ENCODE measurements around the gene GMPPA.
A peak's percentile ranks its signal among the peaks of the same experiment; 100 is the strongest.

Gene GMPPA

DNA sequence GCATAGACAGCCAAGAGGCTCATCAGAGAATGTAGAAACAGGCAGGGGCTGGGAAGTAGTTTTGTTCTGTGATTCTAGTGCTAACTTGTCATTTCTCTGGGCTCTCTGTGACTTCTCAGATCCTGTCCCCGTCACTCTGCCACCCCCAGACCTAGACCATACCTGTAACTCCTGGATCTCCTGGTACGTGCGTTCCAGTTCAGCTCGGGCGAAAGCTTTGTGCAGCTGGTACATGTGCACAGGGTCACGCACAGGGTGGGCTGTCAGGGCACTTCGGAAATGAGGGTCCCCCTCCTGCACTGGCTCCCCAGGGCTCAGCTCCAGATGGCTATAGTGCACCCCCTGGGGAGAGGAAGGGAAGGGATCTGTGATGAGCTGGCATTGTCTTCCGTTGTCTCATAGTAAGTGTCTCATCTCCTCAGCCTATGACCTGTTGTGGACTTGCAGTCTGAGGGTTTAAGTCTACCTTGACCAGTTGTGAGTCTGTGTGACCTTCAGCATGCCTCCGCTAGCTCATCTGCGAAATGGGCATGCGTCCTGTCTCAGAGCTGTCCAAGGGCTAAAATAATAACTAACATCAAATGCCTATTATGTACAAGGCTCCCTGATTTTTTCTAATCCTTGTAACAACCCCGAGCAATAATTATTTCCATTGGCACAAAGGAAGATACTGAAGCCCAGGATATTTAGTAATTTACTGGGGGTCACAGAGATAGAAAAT lies 42.3 kb downstream of the GMPPA start:
- no peak for DNase-seq

DNA sequence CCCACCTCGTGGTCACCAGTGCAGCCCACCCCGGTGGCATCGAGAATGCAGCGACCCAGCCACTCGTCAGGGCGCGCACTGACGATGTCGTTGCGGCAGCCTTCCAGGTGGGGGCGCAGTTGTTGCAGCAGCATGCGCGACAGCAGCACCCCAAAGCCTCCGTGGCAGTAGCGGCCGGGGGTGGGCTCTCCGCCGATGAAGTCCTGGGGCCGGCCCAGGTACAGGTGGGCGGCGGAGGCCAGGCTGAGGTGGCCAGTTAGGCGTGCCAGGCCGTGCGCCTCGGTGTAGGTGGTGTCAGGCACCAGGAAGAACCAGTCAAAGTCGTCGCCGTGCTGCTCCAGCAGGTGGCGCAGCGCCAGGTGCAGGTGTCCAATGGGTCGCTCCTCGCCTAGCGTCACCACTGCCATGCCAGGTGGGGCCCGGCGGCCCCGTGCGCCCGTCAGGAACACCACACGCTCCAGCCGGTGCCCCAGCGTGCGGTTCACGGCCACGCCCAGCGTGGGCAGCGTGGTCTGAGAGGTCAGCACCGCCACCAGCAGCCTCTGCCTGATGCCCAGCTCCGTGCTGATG lies 43.0 kb downstream of the GMPPA start:
- peak; percentile 95 for DNase-seq

DNA sequence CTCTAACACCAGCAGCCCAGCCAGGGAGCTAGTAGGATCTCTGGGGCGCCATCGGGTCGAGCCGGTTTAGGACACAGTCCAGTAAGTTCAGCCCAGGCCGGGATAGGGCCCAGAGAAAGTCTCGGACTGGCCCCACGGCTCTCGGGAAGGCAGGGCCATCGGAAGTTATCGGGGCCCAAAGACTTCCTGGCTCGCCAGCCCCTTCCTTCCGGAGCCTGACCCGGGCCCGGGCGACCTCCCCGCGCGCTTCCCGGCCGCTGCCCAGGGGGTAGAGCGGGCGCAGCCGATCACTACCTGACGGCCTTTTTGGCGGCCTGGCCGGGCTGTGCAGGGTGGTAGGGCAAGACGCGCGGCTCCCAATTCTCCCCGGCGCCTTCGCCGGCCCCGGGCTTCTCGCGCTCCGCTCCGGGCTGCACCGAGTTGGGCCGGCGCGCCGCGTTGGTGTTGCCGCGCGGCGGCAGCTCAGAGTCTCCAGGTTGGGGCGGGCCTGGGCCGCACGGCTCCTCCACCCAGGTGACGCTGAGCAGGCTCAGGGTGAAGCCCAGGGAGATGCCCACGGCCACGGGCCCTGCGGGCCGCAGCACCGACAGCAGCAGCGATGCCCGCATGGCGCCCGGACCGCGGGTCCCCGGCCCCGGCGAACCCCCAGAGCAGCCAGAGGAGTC lies 44.4 kb downstream of the GMPPA start:
- no peak for DNase-seq

DNA sequence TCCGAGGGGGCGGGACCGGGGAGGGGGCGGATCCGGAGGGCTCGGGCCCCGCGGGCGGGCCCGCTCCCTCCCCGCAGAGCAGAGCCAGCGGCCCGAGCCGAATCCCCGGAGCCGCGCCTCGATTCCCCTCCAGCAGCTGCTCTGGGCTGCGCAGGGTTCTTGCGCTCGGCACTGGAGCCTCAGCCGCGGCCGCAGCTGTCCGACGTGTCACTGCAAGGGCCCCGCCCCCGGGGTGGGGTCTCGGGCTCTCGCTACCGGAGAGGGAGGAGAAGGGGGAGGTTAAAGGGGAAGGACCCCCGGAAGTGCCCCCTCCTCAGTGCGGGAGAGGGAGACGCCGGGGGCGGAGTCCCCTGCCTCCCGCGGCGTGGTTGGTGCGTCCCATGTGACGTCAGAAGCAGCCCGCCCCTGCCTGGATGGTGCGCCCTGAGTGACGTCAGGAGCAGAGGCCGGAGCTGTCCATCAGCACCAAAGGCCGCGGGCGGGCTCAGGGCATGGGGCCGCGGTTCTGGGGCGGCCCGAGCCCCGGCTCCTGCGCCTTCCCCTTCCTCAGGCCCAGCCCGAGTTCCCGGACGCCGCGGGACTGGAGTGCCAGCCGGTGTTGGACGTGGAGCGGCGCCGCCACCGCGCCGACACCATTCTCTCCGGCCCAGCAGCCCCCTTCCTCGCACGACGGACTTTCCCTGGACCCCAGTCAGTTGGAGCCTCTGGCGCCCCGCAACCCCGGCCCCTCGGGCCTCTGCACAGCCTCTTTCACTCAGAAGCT lies 45.1 kb downstream of the GMPPA start, which contains the start of the genes CHPF and TMEM198:
CHPF (minus strand) TSS at position 214 of the 763 bp plus-strand sequence. CDS start 271 bp downstream, outside the sequence.
TMEM198 (plus strand) TSS at position 433 of the 763 bp plus-strand sequence. CDS start 700 bp downstream, outside the sequence.
- peak; percentile 97 for DNase-seq

DNA sequence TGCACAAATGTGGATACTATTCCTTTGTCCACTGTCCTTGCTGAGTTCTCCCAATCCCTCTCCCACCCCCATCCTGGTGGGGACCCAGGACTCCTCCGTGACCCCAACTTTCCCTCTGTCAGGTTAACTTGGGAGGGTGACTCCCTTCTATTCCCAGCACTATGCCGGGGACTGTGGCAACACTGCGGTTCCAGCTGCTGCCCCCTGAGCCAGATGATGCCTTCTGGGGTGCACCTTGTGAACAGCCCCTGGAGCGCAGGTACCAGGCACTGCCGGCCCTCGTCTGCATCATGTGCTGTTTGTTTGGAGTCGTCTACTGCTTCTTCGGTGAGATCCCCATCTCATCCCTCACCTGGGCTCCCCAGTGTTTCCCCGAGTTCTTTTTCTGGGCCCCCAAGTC lies 45.9 kb downstream of the GMPPA start:
- no peak for DNase-seq

DNA sequence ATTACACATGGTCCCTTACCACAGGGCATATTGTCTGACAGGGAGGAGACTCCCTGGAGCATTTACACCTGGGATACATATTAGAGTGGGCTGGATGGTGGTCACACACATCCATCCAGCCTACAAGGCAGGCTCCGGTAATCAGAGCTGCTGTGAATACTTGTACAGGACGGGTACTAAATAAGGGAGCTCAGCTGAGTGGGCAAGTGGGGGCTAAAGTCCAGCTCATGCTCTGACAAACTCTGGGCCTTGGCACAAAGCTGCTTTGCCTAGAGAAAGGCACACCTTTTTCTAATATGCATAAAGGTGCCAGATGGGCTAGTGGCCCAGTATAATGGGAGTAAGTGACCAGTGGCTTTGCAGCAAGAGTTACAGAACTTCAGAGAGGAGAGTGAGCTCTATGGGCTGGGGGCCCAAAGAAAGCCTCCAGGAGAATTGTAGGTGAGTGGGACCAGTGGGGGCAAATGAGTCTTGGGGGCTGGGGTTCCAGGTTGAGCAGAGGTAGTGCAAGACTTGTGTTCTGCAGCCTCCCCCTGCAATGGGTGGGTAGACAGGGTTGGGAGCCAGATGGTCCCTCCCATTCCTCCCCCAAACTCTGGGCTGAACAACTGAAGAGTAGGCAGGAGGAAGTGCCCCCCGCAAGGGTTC lies 46.7 kb downstream of the GMPPA start:
- no peak for DNase-seq

DNA sequence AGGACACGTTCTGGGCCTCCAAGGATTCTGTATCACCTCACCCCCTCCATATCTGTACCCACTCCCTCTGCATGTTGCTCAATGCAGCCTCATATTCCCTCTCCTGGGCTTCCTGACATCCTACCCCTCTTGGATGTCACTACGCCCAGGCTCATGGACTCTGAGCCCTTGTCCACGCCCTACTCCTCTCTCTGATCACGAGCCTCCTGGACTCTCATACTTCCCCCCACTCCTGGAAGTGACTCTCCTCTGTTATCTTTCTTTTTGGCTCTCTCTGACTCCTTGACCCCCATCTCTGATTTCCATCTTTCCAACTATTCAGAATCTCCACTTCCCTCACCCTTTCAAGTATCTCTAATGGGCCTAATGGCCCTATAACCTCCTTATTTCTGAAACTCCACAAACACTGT lies 47.3 kb downstream of the GMPPA start:
- DNase-seq, result no peak

DNA sequence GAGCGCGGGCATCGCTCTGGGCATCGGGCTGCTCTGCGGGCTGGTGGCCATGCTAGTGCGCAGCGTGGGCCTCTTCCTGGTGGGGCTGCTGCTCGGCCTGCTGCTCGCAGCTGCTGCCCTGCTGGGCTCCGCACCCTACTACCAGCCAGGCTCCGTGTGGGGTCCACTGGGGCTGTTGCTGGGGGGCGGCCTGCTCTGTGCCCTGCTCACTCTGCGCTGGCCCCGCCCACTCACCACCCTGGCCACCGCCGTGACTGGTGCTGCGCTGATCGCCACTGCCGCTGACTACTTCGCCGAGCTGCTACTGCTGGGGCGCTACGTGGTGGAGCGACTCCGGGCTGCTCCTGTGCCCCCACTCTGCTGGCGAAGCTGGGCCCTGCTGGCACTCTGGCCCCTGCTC lies 48.9 kb downstream of the GMPPA start:
- DNase-seq, result no peak

DNA sequence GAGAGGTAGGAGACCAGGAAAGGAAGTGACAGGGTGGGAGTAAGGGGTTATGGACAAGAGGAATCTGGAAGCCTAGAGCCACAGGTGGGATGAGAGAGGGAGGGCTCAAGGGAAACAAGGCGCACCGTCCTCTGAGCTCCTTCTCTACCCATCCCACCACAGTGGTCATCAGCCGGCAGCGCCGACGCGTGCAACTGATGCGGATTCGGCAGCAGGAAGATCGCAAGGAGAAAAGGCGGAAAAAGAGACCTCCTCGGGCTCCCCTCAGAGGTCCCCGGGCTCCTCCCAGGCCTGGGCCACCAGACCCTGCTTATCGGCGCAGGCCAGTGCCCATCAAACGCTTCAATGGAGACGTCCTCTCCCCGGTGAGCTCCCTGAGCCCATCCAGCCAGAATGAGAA lies 50.3 kb downstream of the GMPPA start:
- no peak for DNase-seq

DNA sequence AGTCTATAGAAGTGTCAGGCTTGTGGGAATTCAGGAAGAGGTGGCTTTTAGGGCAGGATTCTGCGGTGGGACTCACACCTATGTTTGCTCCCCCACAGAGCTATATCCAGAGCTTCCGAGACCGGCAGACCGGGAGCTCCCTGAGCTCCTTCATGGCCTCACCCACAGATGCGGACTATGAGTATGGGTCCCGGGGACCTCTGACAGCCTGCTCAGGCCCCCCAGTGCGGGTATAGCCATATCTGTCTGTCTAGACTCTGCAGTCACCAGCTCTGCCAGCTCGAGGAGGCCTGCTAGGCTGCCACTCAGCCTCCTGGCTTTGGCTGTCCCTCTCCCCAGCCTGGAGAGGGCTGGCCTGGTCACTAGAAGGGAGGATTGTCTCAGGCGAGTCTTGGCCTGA lies 50.9 kb downstream of the GMPPA start:
- DNase-seq, result no peak

DNA sequence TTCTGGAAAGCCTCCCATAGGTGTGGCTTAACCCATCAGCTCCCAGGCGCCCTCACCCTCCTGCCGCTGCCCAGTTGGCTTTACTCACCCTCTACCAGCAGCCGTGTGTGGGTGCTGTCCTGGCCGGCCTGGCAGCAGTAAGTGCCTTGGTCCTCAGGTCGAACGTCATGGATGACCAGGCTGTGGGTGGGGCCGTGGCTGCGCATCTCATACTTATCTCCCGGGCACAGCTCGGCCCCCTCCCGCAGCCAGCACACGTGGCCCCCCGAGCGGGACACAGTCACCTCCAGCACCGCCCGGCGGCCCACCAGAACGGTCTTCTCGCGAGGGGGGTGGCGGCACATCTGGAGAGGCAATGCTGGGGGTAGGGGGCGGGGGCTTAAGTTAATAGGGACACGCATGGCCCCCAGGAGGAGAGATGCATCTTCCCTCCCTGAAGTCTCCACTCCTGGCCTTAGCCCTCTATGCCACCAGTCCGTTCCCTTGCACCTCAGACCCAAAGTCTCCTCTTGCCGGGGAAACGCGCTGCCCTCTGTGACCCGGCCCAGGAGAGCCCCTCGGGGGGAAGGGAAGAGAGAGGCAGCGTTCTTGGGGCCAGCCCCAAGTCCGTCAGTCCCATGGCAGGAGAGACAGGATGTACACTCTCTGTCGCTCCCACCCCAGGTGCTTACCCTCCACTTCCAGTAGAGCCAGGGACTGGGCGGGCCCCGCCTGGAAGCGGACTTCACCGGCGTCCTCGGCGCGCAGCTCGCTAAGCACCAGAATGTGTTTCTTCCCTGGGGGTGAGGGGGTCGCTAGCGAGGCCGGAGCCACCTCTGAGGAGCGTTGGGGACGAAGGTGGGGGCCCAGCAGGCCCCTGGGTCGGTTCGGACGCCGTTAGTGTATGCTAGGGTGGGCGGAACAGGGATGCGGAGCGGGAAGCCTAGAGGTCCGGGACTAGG lies 53.0 kb downstream of the GMPPA start:
- peak; percentile 67 for DNase-seq

DNA sequence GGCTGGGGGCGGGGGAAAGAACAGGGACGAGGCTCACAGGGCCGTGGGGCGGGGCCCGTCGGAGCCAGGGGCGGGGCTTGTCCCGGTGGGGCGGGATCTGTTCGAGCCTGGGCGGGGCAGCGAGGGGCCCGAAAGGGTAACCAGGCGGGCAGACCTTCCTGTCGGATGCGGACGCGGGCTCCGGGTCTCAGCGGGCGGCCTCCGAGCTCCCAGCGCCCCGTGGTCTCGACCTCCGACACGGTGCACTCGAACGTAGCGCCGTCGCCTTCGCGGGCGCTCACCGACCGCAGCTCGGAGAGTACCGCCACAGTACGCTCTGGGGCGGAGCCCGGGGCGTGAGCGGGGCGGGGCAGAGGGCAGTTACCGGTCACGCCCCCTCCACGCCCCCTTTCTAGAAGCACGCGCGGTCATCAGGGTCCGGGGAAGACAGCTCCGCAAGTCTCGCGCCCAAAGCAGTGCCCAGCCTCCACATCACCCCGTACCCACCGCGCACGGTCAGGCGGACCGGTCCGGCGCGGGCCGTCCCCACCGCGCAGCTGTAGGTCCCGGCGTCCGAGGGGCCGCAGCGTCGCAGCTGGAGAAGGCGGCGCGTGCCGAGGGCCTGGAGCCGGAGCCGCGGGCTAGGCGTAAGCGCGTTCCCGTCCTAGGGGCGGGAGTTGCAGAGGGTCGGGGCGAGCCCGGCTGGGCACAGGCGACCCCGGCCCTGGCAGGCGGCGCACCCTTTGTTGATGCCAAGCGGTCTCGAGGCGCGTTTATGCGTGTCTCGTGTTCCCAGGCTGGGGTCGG lies 53.9 kb downstream of the GMPPA start:
- peak; percentile 93 for DNase-seq

DNA sequence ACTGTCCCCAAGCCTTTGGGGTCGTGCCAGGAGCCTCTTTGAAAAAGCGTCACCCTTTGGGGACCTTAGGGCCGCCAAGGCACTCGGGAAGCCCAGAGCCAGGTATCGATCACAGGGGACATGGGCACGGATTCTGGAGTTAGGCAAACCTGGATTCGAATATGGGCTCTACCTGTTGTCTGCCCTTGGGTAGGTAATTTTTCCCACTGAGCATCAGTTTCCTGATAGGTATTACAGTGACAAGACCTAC lies 54.4 kb downstream of the GMPPA start:
- no peak for DNase-seq

DNA sequence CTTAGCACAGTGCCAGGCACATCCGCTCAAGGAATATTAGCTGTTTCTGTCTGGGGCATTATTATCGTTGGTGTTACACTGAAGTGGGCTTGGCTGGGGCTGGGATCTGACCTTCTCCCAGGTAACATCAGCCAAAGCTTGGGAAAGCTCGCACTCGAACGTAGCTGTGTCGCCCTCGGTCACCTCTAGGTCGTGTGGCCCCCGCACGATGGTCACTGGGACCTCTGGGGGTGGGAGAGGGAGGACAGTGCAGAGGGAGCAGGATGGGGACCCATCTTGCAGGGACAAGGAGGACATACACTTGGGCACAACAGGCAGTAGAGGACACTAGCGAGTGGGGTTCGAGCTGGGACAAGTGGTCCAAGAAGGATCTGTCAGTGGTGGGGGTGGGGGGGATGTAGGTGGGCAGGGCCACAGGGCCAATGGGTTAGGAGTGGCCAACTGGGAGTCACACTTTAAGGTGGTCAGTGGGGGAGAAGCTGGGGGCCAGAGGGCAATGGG lies 54.8 kb downstream of the GMPPA start:
- DNase-seq, result no peak

DNA sequence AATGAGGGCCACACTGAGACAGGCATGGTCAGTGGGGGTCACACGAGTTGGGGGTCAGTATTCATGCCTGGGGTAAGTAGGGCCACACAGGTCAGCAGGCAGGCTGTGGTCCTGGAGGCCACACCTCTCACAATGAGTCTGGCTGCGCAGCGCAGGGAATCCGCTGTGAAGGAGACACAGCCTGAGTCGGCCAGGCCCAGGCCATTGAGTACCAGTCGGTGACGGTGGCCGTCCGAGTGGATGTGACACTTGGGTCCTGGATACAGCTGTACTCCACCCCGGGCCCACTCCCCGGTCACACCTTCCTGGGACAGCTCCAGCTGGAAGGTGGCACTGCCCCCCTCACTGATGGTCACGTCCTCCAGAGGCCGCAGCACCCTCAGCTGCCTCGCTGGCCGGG lies 55.7 kb downstream of the GMPPA start:
- no peak for DNase-seq

DNA sequence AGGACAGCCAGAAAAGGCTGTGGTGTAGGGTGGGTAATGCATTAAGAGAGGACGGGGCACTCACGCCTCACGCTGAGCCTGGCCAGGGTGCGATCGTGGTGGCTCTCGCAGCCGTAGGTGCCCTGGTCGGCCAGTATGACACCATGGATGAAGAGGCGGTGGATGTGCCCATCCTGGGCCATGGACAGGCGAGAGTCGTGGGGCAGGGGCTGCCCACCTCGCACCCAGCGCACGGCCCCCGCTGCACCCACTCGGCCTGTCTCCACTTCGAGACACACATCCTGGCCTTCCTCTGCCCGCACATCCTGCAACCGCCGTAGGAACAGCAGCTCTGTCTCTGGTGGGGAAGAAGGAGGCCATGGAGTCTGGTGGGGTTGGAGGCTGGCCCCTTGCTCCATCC lies 57.3 kb downstream of the GMPPA start:
- DNase-seq, result no peak

DNA sequence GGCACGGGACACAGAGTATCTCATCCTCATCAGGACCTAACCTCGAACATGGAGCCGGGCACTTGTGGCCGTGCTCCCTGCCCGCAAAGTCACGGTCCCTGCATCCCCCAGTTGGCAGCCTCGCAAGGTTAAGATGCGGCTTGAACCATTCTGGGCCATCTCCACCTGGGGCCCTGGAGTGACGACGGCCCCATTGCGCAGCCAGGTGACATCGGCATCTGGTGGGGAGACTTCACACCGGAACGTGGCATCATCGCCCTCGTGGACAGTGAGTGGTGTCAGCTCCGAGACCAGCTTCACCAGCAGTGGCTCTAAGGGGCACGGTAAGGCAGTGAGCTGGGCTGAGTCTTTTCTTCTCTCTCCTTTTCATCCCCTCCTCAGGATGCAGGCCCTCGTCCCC lies 57.7 kb downstream of the GMPPA start:
- no peak for DNase-seq

All from activated effector memory CD4-positive, alpha-beta T cell treated with anti-CD3 and anti-CD28 coated beads, Interleukin-2, amount 50 U/mL, for 16 hours (primary cell).